Transverse colon (tissue), 3 donors: ENCODE results near the gene LZTFL1.

Experiments used
- EP300 ChIP-seq: sonication (generic); formaldehyde crosslinking; IDR thresholded peaks from one replicate; pipeline ENCODE4 v1.6.1; 2017; ENCODE audit warnings: antibody characterized with exemption, low read depth
- POLR2A ChIP-seq: fragments of 450-650 bp; IDR thresholded peaks from one replicate; pipeline ENCODE4 v1.6.1; 2016; ENCODE audit warnings: antibody characterized with exemption, mild to moderate bottlenecking, moderate library complexity
- TF ChIP-seq, protein P1 (sequence below), 5 experiments: fragments of 200-600 bp in 3 of 5; fragments of 450-650 bp in 2 of 5; sonication (generic) in 3 of 5; IDR thresholded peaks; 1 replicate in 2 of 5; 2 replicates in 3 of 5; pipeline ENCODE4 v1.5.1; 2016 to 2017; ENCODE audit warnings: antibody characterized with exemption in 5 of 5, inconsistent platforms in 3 of 5, mild to moderate bottlenecking in 2 of 5, moderate library complexity in 1 of 5

- TF ChIP-seq EP300 (no peak), POLR2A (no peak)
- TF ChIP-seq, protein P1, sequence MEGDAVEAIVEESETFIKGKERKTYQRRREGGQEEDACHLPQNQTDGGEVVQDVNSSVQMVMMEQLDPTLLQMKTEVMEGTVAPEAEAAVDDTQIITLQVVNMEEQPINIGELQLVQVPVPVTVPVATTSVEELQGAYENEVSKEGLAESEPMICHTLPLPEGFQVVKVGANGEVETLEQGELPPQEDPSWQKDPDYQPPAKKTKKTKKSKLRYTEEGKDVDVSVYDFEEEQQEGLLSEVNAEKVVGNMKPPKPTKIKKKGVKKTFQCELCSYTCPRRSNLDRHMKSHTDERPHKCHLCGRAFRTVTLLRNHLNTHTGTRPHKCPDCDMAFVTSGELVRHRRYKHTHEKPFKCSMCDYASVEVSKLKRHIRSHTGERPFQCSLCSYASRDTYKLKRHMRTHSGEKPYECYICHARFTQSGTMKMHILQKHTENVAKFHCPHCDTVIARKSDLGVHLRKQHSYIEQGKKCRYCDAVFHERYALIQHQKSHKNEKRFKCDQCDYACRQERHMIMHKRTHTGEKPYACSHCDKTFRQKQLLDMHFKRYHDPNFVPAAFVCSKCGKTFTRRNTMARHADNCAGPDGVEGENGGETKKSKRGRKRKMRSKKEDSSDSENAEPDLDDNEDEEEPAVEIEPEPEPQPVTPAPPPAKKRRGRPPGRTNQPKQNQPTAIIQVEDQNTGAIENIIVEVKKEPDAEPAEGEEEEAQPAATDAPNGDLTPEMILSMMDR (IDR thresholded peaks at IDR 0.05) = peak in 4 of 5 experiments; percentile 6 to 31 (median 26)
Measured at GRCh38 chr3:45832699-45833098, 9.2 kb downstream of the LZTFL1 start.
